Measurements from ENCODE around the gene USP33.
"Not testable (repeated sequence)": the region's sequence is repeated elsewhere in the genome, so short reads cannot be mapped to it uniquely, and the experiment has no call there.

The USP33 gene

DNA sequence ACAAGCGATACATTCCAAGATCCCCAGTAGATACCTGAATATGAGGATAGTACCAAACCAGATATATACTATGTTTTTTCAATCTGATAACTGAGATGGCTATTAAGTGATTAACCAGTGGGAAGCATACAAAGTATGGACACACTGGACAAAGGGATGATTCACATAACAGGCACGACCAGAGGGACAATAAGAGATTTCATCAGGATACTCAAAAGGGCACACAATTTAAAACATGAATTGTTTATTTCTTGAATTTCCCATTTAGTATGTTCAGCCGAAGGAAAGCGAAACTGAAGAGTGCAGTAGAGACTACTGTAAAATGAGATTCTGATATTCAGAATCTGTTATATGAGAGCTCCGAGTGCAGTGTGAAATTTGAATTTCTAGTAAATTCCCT, 87.8 kb downstream of the USP33 start:
- no peak for DNase-seq (ENCODE audit: low read depth, low spot score)

DNA sequence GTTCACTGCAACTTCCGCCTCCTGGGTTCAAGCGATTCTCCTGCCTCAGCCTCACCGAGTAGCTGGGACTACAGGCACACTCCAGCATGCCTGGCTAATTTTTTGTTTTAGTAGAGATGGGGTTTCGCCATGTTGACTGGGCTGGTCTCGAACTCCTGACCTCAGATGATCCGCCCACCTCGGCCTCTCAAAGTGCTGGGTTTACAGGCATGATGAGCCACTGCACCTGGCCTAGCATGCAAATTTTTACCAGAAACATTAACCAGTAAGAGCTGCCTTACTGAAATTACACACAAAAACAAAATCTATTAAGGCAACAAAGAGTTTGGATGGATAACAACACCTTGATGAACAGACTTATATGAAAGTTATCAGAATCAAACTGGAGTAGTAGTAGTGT, 89.3 kb downstream of the USP33 start:
- DNase-seq (ENCODE audit: low read depth, low spot score) = no peak

DNA sequence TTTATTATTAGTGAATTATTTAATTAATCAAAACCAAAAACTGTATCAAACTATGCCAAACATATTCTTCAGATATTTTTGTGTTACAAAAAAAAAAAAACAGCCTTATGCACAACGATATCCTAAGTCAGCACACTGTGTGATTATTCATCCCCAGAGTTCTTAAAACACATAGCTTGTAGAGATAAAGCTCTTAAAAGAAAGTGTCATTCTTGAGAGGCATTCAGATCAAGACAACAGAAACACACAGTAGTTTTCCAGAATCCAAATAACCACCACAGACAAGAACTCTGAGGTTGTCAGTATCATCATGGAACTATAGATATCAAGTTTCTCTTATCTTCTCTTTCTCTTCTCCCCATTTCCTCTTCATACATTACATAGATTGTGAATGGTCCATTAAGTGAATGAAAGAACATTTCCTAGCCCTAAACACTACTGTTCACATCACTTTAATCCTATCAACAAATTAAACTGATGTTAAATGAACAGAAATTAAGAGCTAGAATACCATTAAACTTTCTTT, 90.7 kb downstream of the USP33 start:
- DNase-seq (ENCODE audit: low read depth, low spot score) = no peak

DNA sequence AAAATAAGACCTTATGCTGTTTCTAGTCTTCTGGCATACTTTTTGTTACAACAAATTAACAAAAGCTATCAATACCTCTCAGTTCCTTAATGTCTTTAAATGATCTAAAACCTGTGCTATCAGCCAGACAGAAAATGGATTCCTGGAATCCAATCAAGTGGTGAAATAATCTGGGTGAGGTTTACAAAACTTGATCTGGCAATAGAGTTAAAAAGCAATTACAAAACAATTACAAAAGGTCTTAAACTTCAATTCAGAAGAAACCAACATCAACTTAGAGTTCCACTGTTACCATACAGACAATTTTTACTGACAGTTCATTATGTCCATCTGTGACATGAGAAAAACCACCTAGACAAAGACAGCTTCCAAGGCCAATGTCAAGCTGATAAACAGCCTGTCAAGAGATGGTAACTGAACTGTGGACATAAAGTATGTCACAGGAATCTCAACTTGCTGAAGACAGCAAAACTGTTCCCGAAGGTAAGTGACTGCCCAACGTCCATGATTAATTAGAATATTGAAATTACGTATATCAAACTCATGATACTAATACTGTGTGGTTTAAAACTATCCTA, 94.6 kb downstream of the USP33 start:
- no peak for DNase-seq (ENCODE audit: low read depth, low spot score)

DNA sequence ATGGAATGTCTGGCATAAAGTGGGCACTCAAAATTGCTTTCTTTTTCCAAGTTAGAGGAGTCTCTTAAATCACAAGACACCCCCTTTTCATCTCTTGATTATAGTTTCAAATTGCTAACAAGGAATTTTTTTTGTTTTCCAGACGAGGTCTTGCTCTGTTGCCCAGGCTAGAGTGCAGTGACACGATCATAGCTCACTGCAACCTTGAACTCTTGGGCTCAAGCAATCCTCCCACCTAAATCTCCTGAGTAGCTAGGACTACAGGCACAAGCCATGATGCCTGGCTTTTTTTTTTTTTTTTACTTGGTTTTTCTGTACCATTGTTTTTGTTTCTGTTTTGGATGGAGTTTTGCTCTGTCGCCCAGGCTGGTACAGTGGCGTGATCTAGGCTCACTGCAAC, 98.0 kb downstream of the USP33 start:
- DNase-seq (ENCODE audit: low read depth, low spot score) = no peak

DNA sequence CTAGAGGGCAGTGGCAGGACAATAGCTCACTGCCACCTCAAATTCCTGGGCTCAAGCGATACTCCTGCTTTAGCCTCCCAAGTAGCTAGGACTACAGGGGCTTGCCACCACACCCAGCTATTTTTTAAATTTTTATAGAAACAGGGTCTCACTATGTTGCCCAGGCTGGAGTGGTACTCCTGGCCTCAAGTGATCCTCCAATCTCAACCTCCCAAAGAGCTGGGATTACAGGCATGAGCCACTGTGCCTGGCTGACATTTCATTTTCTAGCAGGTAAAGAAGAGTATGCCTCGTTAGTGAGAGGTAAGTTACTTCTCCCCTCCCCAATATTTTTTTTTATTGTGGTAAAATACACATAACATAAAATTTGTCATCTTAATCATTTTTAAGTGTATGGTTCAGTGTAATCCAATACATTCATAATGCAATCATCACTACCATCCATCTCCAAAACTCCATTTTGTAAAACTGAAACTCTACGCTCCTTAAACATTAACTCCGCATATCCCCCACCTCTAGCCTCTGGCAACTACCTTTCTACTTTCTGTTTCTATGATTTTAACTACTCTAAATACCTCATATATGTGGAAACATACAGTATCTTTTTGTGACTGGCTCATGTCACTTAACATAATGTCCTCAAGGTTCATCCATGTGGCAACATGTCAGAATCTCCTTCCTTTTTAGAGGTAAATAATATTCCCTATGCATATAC, 99.6 kb downstream of the USP33 start:
- no peak for DNase-seq (ENCODE audit: low read depth, low spot score)

DNA sequence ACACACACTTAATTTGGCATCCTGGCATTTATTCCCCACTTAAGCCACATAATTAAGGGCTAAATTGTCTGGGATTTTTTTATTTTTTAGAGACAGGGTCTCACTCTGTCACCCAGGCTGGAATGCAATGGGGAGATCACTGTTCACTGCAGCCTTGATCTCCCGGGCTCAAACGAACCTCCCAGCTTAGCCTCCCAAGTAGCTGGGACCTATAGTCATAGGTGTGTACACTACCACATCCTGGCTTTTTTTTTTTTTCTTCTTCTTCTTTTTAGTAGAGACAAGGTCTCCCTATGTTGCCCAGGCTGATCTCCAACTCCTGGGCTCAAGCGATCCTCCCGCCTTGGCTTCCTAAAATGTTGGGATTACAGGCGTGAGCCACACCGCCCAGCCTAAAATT, 101.4 kb downstream of the USP33 start:
- no peak for DNase-seq (ENCODE audit: low read depth, low spot score)

DNA sequence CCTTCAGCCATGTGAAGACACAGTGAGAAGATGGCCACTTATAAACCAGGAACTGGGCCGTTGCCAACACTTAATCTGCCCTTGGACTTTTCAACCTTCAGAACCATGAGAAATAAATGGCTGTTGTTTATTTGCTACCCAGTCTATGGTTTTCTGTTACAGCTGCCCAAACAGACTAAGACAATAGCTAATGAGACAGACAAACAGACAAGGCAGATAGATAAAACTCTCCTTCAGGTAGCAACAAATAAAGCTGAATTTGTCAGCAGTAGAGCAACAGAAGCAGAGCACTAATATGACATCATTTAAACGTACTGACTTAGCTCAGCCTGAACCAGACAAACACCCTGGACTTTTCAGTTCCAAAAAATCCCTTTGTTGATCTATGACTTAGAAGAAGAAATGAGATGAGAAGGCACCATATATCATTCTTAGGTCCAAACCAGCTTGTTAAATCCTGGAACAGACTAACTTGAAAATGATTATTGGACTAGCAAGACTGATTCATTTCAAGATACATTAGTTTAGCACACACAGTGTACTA, 104.1 kb downstream of the USP33 start:
- no peak for DNase-seq (ENCODE audit: low read depth, low spot score)

DNA sequence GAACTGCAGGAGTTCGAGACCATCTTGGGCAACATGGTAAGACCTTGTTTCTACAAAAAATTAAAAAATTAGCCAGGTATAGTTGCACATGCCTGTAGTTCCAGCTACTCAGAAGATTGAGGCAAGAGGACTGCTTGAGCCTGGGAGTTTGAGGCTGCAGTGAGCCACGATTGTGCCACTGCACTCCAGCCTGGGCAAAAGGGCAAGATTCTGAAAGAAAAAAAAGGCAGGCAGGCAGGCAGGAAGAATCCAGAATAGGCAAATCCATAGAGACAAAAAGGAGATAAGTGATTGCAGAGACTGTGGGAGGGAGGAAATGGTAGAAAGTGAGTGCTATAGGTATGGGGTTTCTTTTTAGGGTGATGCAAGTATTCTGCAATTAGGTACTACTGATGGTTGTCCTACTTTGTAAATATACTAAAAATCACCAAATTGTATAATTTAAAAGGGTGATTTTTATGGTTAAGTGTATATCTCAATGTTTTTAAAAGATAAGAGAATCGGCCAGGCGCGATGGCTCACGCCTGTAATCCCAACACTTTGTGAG, 106.6 kb downstream of the USP33 start:
- no peak for DNase-seq (ENCODE audit: low read depth, low spot score)

DNA sequence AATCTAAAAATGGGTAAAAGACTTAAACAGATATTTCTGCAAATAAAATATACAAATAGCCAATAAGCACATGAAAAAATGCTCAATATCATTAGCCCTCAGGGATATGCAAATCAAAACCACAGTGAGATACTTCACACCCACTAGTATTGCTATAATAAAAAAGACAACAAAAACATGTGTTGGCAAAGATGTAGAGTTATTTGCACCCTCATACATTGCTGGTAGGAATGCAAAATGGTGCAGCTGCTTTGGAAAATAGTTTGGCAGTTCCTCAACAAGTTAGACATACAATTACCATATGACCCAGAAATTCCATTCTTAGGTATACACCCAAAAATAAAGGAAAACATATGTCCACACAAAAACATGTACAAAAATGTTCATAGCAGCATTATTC, 107.4 kb downstream of the USP33 start:
- no peak for DNase-seq (ENCODE audit: low read depth, low spot score)

DNA sequence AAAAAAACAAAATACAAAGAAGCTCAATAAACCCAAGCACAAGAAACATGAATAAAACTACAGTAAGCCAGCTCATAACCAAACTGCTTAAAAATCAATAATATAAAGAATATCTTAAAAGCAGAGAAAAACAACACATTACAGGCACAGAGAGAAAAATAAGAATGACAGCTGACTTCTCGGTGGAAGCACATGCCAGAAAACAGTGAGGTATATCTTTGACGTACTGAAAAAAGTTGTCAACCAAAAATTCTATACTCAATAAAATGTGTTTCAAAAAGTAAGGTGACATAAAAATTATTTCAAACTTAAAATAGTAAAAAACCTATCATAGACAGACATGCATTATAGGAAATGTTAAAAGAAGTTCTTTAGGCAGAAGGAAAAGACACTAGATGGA, 110.5 kb downstream of the USP33 start:
- no peak for DNase-seq (ENCODE audit: low read depth, low spot score)

DNA sequence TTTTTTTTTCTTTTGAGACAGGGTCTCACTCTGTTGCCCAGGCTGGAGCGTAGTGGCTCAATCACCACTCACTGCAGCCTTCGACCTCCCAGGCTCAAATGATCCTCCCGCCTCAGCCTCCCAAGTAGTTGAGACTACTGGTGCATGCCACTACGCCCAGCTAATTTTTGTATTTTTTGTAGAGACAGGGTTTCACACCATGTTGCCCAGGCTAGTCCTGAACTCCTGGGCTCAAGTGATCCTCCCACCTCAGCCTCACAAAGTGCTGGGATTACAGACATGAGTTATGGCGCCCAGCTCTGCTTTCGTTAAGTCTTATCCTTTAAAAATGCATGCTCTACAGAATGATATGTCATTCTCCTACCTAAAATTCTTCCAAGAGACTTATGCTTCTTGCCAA, 113.4 kb downstream of the USP33 start:
- DNase-seq (ENCODE audit: low read depth, low spot score) = not testable (repeated sequence)
